Liver (tissue), 9 donors: ENCODE data around the gene ENTHD1. TPM values are rescaled to one million over a fixed set of nuclear protein-coding genes. Genes with fewer than 3 reads are reported as not detected.

Experiments used
- DNase-seq: peaks from one replicate; pipeline ENCODE4 v3.0.0-alpha.2; 2017; ENCODE audit warnings: low spot score
- H3K27ac ChIP-seq, 2 donors: one replicate each; pipeline ENCODE4 v1.7.0; 2013; ENCODE audit warnings: inconsistent platforms in 2 of 2, low read length in 2 of 2, control low read depth in 1 of 2, low read depth in 1 of 2, mild to moderate bottlenecking in 1 of 2
- H3K27me3 ChIP-seq, 4 donors: one replicate each; pipeline versions ENCODE4 v1.6.1 to v1.7.0; 2013; ENCODE audit warnings: low read length in 3 of 4, inconsistent platforms in 1 of 4, mild to moderate bottlenecking in 1 of 4, moderate library complexity in 1 of 4; ENCODE audit not compliant: control insufficient read depth in 4 of 4, insufficient read depth in 4 of 4
- H3K36me3 ChIP-seq, 4 donors: one replicate each; pipeline versions ENCODE4 v1.6.1 to v1.7.0; 2013; ENCODE audit warnings: low read length in 3 of 4, mild to moderate bottlenecking in 3 of 4, low read depth in 1 of 4, moderate library complexity in 1 of 4; ENCODE audit not compliant: control insufficient read depth in 4 of 4, insufficient read depth in 3 of 4
- H3K4me1 ChIP-seq, 4 donors: one replicate each; pipeline versions ENCODE4 v1.6.1 to v1.7.0; 2013; ENCODE audit warnings: low read length in 3 of 4, mild to moderate bottlenecking in 3 of 4, moderate library complexity in 1 of 4; ENCODE audit not compliant: control insufficient read depth in 4 of 4, insufficient read depth in 4 of 4
- H3K4me3 ChIP-seq, 3 donors: one replicate each; pipeline versions ENCODE4 v1.6.1 to v1.7.0; 2013; ENCODE audit warnings: low read length in 3 of 3, control low read depth in 1 of 3, low read depth in 1 of 3, mild to moderate bottlenecking in 1 of 3
- H3K9ac ChIP-seq, 2 donors: one replicate each; pipeline ENCODE4 v1.7.0; 2013; ENCODE audit warnings: low read length in 2 of 2, mild to moderate bottlenecking in 2 of 2, moderate library complexity in 2 of 2, control low read depth in 1 of 2, low read depth in 1 of 2
- H3K9me3 ChIP-seq, 4 donors: one replicate each; pipeline versions ENCODE4 v1.6.1 to v1.7.0; 2013; ENCODE audit warnings: low read length in 3 of 4; ENCODE audit not compliant: control insufficient read depth in 4 of 4
- ATF3 ChIP-seq: IDR thresholded peaks from 2 replicates; pipeline ENCODE4 v1.6.1; 2016; ENCODE audit warnings: antibody characterized with exemption
- CTCF ChIP-seq: fragments of 150-350 bp; IDR thresholded peaks from 2 replicates; pipeline ENCODE4 v1.5.1; 2017; ENCODE audit warnings: improper control_type of control experiment, low read depth, low read length; ENCODE audit not compliant: missing input control
- EGR1 ChIP-seq, 2 donors: IDR thresholded peaks; 2 replicates each; pipeline ENCODE4 v1.6.1; 2016 to 2018; ENCODE audit warnings: antibody characterized with exemption in 2 of 2, low read depth in 2 of 2
- FOXA1 ChIP-seq: IDR thresholded peaks from 2 replicates; pipeline ENCODE4 v1.6.1; 2016; ENCODE audit warnings: antibody characterized with exemption
- FOXA2 ChIP-seq: IDR thresholded peaks from 2 replicates; pipeline ENCODE4 v1.6.1; 2016; ENCODE audit warnings: antibody characterized with exemption
- HNF4A ChIP-seq, 2 donors: conservative IDR thresholded peaks; 2 replicates each; pipeline ENCODE4 v1.6.1; 2016; ENCODE audit warnings: antibody characterized with exemption in 2 of 2, mild to moderate bottlenecking in 2 of 2
- HNF4G ChIP-seq: IDR thresholded peaks from 2 replicates; pipeline ENCODE4 v1.6.1; 2016; ENCODE audit warnings: antibody characterized with exemption
- JUND ChIP-seq, 2 donors: IDR thresholded peaks; 2 replicates each; pipeline ENCODE4 v1.6.1; 2016; ENCODE audit warnings: antibody characterized with exemption in 2 of 2
- MAX ChIP-seq: IDR thresholded peaks from 2 replicates; pipeline ENCODE4 v1.6.1; 2016; ENCODE audit warnings: antibody characterized with exemption
- NR2F2 ChIP-seq: IDR thresholded peaks from 2 replicates; pipeline ENCODE4 v1.6.1; 2016; ENCODE audit warnings: antibody characterized with exemption
- RAD21 ChIP-seq, 2 donors: IDR thresholded peaks; 2 replicates each; pipeline ENCODE4 v1.6.1; 2016; ENCODE audit warnings: antibody characterized with exemption in 2 of 2, mild to moderate bottlenecking in 2 of 2
- REST ChIP-seq: IDR thresholded peaks from 2 replicates; pipeline ENCODE4 v1.6.1; 2016; ENCODE audit warnings: antibody characterized with exemption, mild to moderate bottlenecking
- RXRA ChIP-seq, 2 donors: IDR thresholded peaks; 2 replicates each; pipeline ENCODE4 v1.6.1; 2017 to 2018; ENCODE audit warnings: antibody characterized with exemption in 2 of 2, mild to moderate bottlenecking in 1 of 2
- TAF1 ChIP-seq: conservative IDR thresholded peaks from 2 replicates; pipeline ENCODE4 v1.6.1; 2016; ENCODE audit warnings: antibody characterized with exemption, mild to moderate bottlenecking
- YY1 ChIP-seq: IDR thresholded peaks from 2 replicates; pipeline ENCODE4 v1.6.1; 2016; ENCODE audit warnings: antibody characterized with exemption, mild to moderate bottlenecking
- ZBTB33 ChIP-seq: IDR thresholded peaks from 2 replicates; pipeline ENCODE4 v1.6.1; 2016; ENCODE audit warnings: antibody characterized with exemption
- WGBS: extraction: QIAGEN DNeasy Blood & Tissue Kit; methylation state at CpG from one replicate; pipeline ENCODE4 v1.1.7; 2013; 5-methylcytosine and 5-hydroxymethylcytosine counted together
- polyA plus RNA-seq, 2 donors: library from polyadenylated mRNA; stranded (reverse) in 1 of 2; unstranded in 1 of 2; fragments of 200-250 nt in 1 of 2; fragments of >200 nt in 1 of 2; fragmentation: Nextera tagmentation in 1 of 2; extraction: Ambion mirVana in 1 of 2; gene quantifications; one replicate each; pipeline versions ENCODE4 v1.2.1 to v1.2.3, GENCODE V29; 2013 to 2015
- total RNA-seq, 2 donors: library from RNA; depleted of rRNA; stranded (reverse); fragments of >200 nt; gene quantifications; one replicate each; pipeline ENCODE4 v1.2.3, GENCODE V29; 2014
- donor health status: healthy.
- donor health status: healthy.
- donor health status: healthy.
- donor health status: healthy.
- donor health status: healthy.

Gene ENTHD1
- total and polyA plus RNA-seq, 4 donors: not detected

- Histone ChIP-seq H3K9me3 (no peaks in the 10 kb centered on the region), H3K4me3 (no peak overlapping the region), H3K27me3 (peaks cover 0 to 2% (median 0%) of the 10 kb centered on the region in 4 donors), H3K27ac (no peak overlapping the region), H3K4me1 (no peaks in the 10 kb centered on the region), H3K36me3 (no peaks in the 10 kb centered on the region), H3K9ac (no peak overlapping the region)
- 85% methylated on average over 10 of the region's 10 CpGs for WGBS
- TF ChIP-seq HNF4G: no peak
- no peak for TF ChIP-seq NR2F2
- no peak for TF ChIP-seq CTCF
- no peak for TF ChIP-seq REST
- TF ChIP-seq FOXA1: no peak
- TF ChIP-seq YY1: no peak
- TF ChIP-seq MAX: no peak
- no peak for TF ChIP-seq FOXA2
- no peak for TF ChIP-seq ZBTB33
- no peak for TF ChIP-seq EGR1 (IDR thresholded peaks at IDR 0.05; ENCODE audit: low read depth in 2 of 2)
- no peak for TF ChIP-seq RAD21 (IDR thresholded peaks at IDR 0.05)
- TF ChIP-seq JUND (IDR thresholded peaks at IDR 0.05): no peak
- TF ChIP-seq TAF1: no peak
- no peak for DNase-seq
Observed at GRCh38 chr22:39716534-39716933, 177.0 kb downstream of the ENTHD1 start.

GRCh38 chr22:39715778-39716495 is 177.6 kb downstream of the ENTHD1 start:
- WGBS: 83% methylated on average over 25 of the region's 25 CpGs
- no peaks in the 10 kb centered on the region for H3K9me3 ChIP-seq
- peaks cover 0 to 2% (median 0%) of the 10 kb centered on the region in 4 donors for H3K27me3 ChIP-seq
- H3K9ac ChIP-seq: no peak overlapping the region
- H3K36me3 ChIP-seq: no peaks in the 10 kb centered on the region
- no peaks in the 10 kb centered on the region for H3K4me1 ChIP-seq
- no peak overlapping the region for H3K27ac ChIP-seq
- H3K4me3 ChIP-seq: no peak overlapping the region
- no peak for DNase-seq
- TF ChIP-seq REST: no peak
- TF ChIP-seq NR2F2: no peak
- TF ChIP-seq JUND (IDR thresholded peaks at IDR 0.05): no peak
- no peak for TF ChIP-seq EGR1 (IDR thresholded peaks at IDR 0.05; ENCODE audit: low read depth in 2 of 2)
- no peak for TF ChIP-seq FOXA2
- no peak for TF ChIP-seq RXRA (IDR thresholded peaks at IDR 0.05)
- no peak for TF ChIP-seq HNF4A (conservative IDR thresholded peaks at IDR 0.05)
- TF ChIP-seq YY1: no peak
- TF ChIP-seq ZBTB33: no peak
- no peak for TF ChIP-seq MAX
- TF ChIP-seq ATF3: no peak
- no peak for TF ChIP-seq TAF1
